Activated CD4-positive, alpha-beta T cell treated with anti-CD3 and anti-CD28 coated beads, Interleukin-2, amount 10 ng/mL, durations not matched to agents 7 days and 5 days (primary cell): Measurements from ENCODE around the gene STK32B. TPM values are rescaled to one million over a fixed set of nuclear protein-coding genes. Genes with fewer than 3 reads are reported as not detected.

Experiments used
- CTCF ChIA-PET: fragments of 350-600 bp; sonication (Branson Sonifier 250); formaldehyde crosslinking; loops from one replicate; lab custom pipeline; 2021; ENCODE audit warnings: antibody characterized with exemption; lab: Charles Lee
- POLR2A ChIA-PET: fragments of 350-600 bp; sonication (Branson Sonifier 250); formaldehyde crosslinking; loops from one replicate; lab custom pipeline; 2021; ENCODE audit warnings: antibody characterized with exemption; lab: Charles Lee
- DNase-seq: peaks from one replicate; pipeline ENCODE4 v3.0.0-alpha.2; 2020
- H3K27ac Mint-ChIP-seq: one replicate; pipeline ENCODE4 v1.8.0; 2021; ENCODE audit warnings: mild to moderate bottlenecking, moderate library complexity, mixed read lengths
- H3K27me3 Mint-ChIP-seq: one replicate; pipeline ENCODE4 v1.8.0; 2021; ENCODE audit warnings: mixed read lengths
- H3K36me3 Mint-ChIP-seq: one replicate; pipeline ENCODE4 v1.8.0; 2021; ENCODE audit warnings: low read depth, mixed read lengths
- H3K4me1 Mint-ChIP-seq: one replicate; pipeline ENCODE4 v1.8.0; 2021; ENCODE audit warnings: mixed read lengths
- H3K4me3 Mint-ChIP-seq: one replicate; pipeline ENCODE4 v1.8.0; 2021; ENCODE audit warnings: mild to moderate bottlenecking, moderate library complexity, mixed read lengths
- H3K9me3 Mint-ChIP-seq: one replicate; pipeline ENCODE4 v1.8.0; 2021; ENCODE audit warnings: mixed read lengths
- total RNA-seq, 2 experiments: library from RNA; stranded (reverse); gene quantifications; one replicate each; pipeline ENCODE4 v1.2.3, GENCODE V29; 2021

Gene STK32B
- total RNA-seq, 2 experiments from 2014 or later = not detected

GRCh38 chr4:5143306-5143861 is 92.1 kb downstream of the STK32B start:
- Mint-ChIP-seq H3K27ac (no peak overlapping the region), H3K4me1 (no peaks in the 10 kb centered on the region), H3K9me3 (no peaks in the 10 kb centered on the region), H3K27me3 (peaks cover 3% of the 10 kb centered on the region), H3K36me3 (no peaks in the 10 kb centered on the region), H3K4me3 (no peak overlapping the region)
- ChIA-PET CTCF (no interaction called here), POLR2A (no interaction called here)
- DNase-seq = no peak

GRCh38 chr4:5143940-5144339 is 92.7 kb downstream of the STK32B start:
- Mint-ChIP-seq H3K27ac (no peak overlapping the region), H3K4me1 (no peaks in the 10 kb centered on the region), H3K36me3 (no peaks in the 10 kb centered on the region), H3K9me3 (no peaks in the 10 kb centered on the region), H3K27me3 (peaks cover 3% of the 10 kb centered on the region), H3K4me3 (no peak overlapping the region)
- POLR2A ChIA-PET = no interaction called here
- no peak for DNase-seq
- CTCF ChIA-PET = no interaction called here

GRCh38 chr4:5144384-5144783 is 93.1 kb downstream of the STK32B start:
- Mint-ChIP-seq H3K27me3 (peaks cover 3% of the 10 kb centered on the region), H3K4me1 (no peaks in the 10 kb centered on the region), H3K36me3 (no peaks in the 10 kb centered on the region), H3K4me3 (no peak overlapping the region), H3K27ac (no peak overlapping the region), H3K9me3 (no peaks in the 10 kb centered on the region)
- DNase-seq = no peak
- ChIA-PET POLR2A (no interaction called here), CTCF (no interaction called here)

GRCh38 chr4:5146248-5146647 is 95.0 kb downstream of the STK32B start:
- ChIA-PET POLR2A (no interaction called here), CTCF (no interaction called here)
- no peak overlapping the region for H3K27ac Mint-ChIP-seq
- H3K36me3 Mint-ChIP-seq = no peaks in the 10 kb centered on the region
- peaks cover 3% of the 10 kb centered on the region for H3K27me3 Mint-ChIP-seq
- no peak overlapping the region for H3K4me3 Mint-ChIP-seq
- no peaks in the 10 kb centered on the region for H3K4me1 Mint-ChIP-seq
- no peak for DNase-seq
- no peaks in the 10 kb centered on the region for H3K9me3 Mint-ChIP-seq

- peaks cover 1% of the 10 kb centered on the region for H3K27me3 Mint-ChIP-seq
- no peak overlapping the region for H3K4me3 Mint-ChIP-seq
- CTCF ChIA-PET = no interaction called here
- POLR2A ChIA-PET = no interaction called here
- no peak for DNase-seq
- no peaks in the 10 kb centered on the region for H3K36me3 Mint-ChIP-seq
- no peaks in the 10 kb centered on the region for H3K4me1 Mint-ChIP-seq
- no peaks in the 10 kb centered on the region for H3K9me3 Mint-ChIP-seq
- H3K27ac Mint-ChIP-seq = no peak overlapping the region
These were observed 101.2 kb downstream of the STK32B start for GRCh38 chr4:5152521-5152920.

GRCh38 chr4:5156682-5157081 is 105.4 kb downstream of the STK32B start:
- Mint-ChIP-seq H3K9me3 (no peaks in the 10 kb centered on the region), H3K36me3 (no peaks in the 10 kb centered on the region), H3K27ac (no peak overlapping the region), H3K27me3 (no peaks in the 10 kb centered on the region), H3K4me3 (no peak overlapping the region), H3K4me1 (no peaks in the 10 kb centered on the region)
- no peak for DNase-seq
- CTCF ChIA-PET = no interaction called here
- POLR2A ChIA-PET = no interaction called here

GRCh38 chr4:5157791-5158770 is 106.8 kb downstream of the STK32B start:
- Mint-ChIP-seq H3K4me1 (no peaks in the 10 kb centered on the region), H3K9me3 (no peaks in the 10 kb centered on the region), H3K27ac (no peak overlapping the region), H3K36me3 (no peaks in the 10 kb centered on the region), H3K4me3 (no peak overlapping the region), H3K27me3 (no peaks in the 10 kb centered on the region)
- no peak for DNase-seq
- POLR2A ChIA-PET = no interaction called here
- CTCF ChIA-PET = no interaction called here

- ChIA-PET CTCF (interaction anchor here (0.5 kb wide), 1 partner anchor 741 kb away, joined by 3 read pairs; no protein-coding TSS in a partner anchor), POLR2A (no interaction called here)
- Mint-ChIP-seq H3K4me3 (no peak overlapping the region), H3K4me1 (no peaks in the 10 kb centered on the region), H3K27me3 (no peaks in the 10 kb centered on the region), H3K9me3 (no peaks in the 10 kb centered on the region), H3K27ac (no peak overlapping the region), H3K36me3 (no peaks in the 10 kb centered on the region)
- DNase-seq = no peak
These were observed 107.5 kb downstream of the STK32B start for GRCh38 chr4:5158825-5159224.

- DNase-seq = no peak
- Mint-ChIP-seq H3K4me3 (no peak overlapping the region), H3K36me3 (no peaks in the 10 kb centered on the region), H3K4me1 (no peaks in the 10 kb centered on the region), H3K27ac (no peak overlapping the region), H3K9me3 (no peaks in the 10 kb centered on the region), H3K27me3 (no peaks in the 10 kb centered on the region)
- ChIA-PET CTCF (no interaction called here), POLR2A (no interaction called here)
These were observed 109.4 kb downstream of the STK32B start for GRCh38 chr4:5160668-5161067.

GRCh38 chr4:5162909-5163508 is 111.7 kb downstream of the STK32B start:
- DNase-seq = no peak
- no peaks in the 10 kb centered on the region for H3K9me3 Mint-ChIP-seq
- H3K27me3 Mint-ChIP-seq = no peaks in the 10 kb centered on the region
- no peak overlapping the region for H3K27ac Mint-ChIP-seq
- H3K4me3 Mint-ChIP-seq = no peak overlapping the region
- ChIA-PET POLR2A (no interaction called here), CTCF (no interaction called here)
- H3K36me3 Mint-ChIP-seq = no peaks in the 10 kb centered on the region
- no peaks in the 10 kb centered on the region for H3K4me1 Mint-ChIP-seq

- CTCF ChIA-PET = no interaction called here
- H3K27ac Mint-ChIP-seq = no peak overlapping the region
These were observed 113.1 kb downstream of the STK32B start for GRCh38 chr4:5164221-5164912.

GRCh38 chr4:5165420-5166369 is 114.4 kb downstream of the STK32B start:
- CTCF ChIA-PET = no interaction called here
- Mint-ChIP-seq H3K27ac (no peak overlapping the region), H3K27me3 (no peaks in the 10 kb centered on the region), H3K36me3 (no peaks in the 10 kb centered on the region), H3K4me3 (no peak overlapping the region), H3K4me1 (no peaks in the 10 kb centered on the region), H3K9me3 (no peaks in the 10 kb centered on the region)
- POLR2A ChIA-PET = no interaction called here
- no peak for DNase-seq

More at GRCh38 chr4:5164221-5164912, 113.1 kb downstream of the STK32B start:
- DNase-seq = no peak
- no peaks in the 10 kb centered on the region for H3K27me3 Mint-ChIP-seq
- no peak overlapping the region for H3K4me3 Mint-ChIP-seq
- POLR2A ChIA-PET = no interaction called here
- no peaks in the 10 kb centered on the region for H3K36me3 Mint-ChIP-seq
- H3K4me1 Mint-ChIP-seq = no peaks in the 10 kb centered on the region
- no peaks in the 10 kb centered on the region for H3K9me3 Mint-ChIP-seq
